GM12801 (cell line): ENCODE results near the gene ARHGAP10.

ENCODE experiments used
- TF ChIP-seq, protein P1 (sequence below): IDR thresholded peaks from one replicate; pipeline ENCODE4 v1.5.1; 2011; ENCODE audit warnings: control low read depth; ENCODE audit not compliant: insufficient read length; ENCODE audit errors: extremely low read depth

Gene ARHGAP10

DNA sequence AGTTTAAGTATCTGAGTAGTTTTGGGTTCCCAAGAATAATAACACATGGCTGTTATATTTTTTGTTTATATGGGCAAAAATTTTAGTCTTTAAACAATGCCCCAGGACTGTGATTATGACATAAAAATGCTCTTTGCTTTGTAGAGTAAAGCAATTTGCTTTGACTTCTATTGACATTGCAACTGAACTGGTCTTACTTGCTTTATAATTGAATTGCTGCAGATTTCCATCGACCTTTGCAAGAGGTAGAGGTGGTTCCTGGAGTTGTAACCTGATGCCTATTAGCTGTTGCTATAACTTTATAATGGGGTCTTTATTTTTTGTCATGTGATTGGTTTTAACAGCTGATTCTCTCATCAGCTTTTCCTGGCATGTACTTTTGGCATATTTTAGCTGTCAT, 302.9 kb downstream of the ARHGAP10 start:
- TF ChIP-seq, protein P1, sequence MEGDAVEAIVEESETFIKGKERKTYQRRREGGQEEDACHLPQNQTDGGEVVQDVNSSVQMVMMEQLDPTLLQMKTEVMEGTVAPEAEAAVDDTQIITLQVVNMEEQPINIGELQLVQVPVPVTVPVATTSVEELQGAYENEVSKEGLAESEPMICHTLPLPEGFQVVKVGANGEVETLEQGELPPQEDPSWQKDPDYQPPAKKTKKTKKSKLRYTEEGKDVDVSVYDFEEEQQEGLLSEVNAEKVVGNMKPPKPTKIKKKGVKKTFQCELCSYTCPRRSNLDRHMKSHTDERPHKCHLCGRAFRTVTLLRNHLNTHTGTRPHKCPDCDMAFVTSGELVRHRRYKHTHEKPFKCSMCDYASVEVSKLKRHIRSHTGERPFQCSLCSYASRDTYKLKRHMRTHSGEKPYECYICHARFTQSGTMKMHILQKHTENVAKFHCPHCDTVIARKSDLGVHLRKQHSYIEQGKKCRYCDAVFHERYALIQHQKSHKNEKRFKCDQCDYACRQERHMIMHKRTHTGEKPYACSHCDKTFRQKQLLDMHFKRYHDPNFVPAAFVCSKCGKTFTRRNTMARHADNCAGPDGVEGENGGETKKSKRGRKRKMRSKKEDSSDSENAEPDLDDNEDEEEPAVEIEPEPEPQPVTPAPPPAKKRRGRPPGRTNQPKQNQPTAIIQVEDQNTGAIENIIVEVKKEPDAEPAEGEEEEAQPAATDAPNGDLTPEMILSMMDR, result no peak

DNA sequence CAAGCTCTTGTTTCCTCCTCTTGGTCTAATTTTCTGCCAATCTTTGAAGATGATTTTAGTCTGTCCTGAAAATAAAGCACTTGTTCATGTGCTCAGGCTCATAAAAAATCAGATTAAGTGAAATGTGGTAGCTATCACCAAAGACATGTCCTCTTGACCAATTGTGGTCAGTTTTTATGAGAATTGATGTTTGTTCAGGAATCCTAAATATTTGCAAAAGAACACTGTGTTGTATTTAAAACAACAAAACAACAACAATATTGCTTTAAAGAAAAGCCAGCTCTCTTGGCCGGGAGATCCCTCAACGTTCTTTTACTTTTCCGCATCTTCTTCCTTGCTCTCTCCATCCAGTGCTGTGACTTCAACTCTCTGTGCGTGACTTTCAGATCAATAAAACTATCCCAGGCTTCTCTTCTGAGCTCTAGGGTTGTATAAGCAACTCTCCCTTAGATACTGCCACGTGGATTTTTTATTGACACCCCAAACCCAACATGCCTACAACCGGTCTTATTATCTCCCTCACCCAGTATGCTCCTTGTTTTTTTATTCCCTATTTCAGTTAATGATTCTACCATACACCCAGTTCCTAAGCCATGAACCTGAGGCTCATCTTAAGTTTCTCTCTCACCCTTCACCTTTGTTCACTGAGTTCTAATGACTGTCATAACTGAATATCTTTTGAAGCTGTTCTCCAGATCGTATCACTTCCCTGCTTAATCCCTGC, 309.9 kb downstream of the ARHGAP10 start:
- TF ChIP-seq, protein P1, result no peak

GRCh38 chr4:148044089-148044911, 312.4 kb downstream of the ARHGAP10 start:
- TF ChIP-seq, protein P1, result no peak

DNA sequence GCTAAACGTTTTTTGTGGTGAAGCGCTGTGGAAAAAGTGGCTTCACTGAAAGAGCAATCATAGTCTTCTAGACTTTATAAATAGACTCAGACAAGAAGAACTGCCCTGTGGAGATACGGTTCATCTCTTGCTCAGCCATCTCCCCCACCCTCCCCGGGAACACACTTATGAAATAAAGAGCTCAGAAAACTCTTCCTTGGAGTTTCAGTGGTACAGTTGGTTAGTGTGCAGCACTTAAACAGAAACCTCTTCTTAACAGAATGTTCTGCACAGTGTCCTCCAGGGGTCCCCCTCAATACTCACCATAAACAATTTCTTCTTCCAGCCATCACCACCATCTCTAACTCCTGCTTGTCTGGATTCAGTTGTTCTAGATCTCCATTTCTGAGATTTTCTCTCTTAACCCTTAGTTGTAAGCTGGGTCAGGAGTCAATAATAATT, 313.0 kb downstream of the ARHGAP10 start:
- TF ChIP-seq, protein P1, result no peak

GRCh38 chr4:148048598-148048997, 316.7 kb downstream of the ARHGAP10 start:
- TF ChIP-seq, protein P1, result no peak

DNA sequence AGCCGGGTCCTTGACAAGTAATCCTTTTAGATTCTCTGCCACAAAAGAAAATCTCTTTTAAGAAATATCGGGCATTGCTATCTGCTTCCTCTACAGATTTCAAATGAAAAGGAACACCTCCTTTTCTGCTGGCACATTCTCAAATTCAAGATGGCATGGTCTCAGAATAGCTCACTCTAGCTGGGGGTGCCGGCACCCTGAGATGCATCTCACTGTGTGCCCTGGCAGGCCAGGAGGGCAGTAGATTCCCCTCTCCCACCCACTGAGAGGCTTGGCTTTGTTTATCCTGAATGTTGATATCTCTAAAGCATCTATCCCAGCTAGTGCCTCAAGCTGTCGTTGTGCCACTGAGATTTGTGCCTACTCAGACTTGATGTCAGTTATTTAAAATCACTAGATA, 319.5 kb downstream of the ARHGAP10 start:
- TF ChIP-seq, protein P1, result no peak

- TF ChIP-seq, protein P1, result no peak
Observed at GRCh38 chr4:148052448-148052847, 320.6 kb downstream of the ARHGAP10 start.
